ENCODE data around the gene REEP5.
"Not testable (repeated sequence)": the region's sequence is repeated elsewhere in the genome, so short reads cannot be mapped to it uniquely, and the experiment has no call there.

Gene REEP5

GRCh38 chr5:112921833-112922817 is at the start of gene REEP5:
TSS of gene REEP5 (minus strand) at chr5:112922227. CDS start at chr5:112922190, 37 bp downstream.
- DNase-seq (ENCODE audit: low spot score): peak; percentile 93
- in situ Hi-C loops (cut with MboI; ENCODE audit: low sequenced_read_pairs, unreplicated experiment): no loop called here
- peak; percentile 90 for TF ChIP-seq CTCF (IDR thresholded peaks at IDR 0.05; ENCODE audit: borderline replicate concordance, control extremely low read depth, extremely low read depth, insufficient read depth, missing control alignments)

- in situ Hi-C loops (cut with MboI; ENCODE audit: low sequenced_read_pairs, unreplicated experiment): no loop called here
- no peak for DNase-seq (ENCODE audit: low spot score)
- no peak for TF ChIP-seq CTCF (IDR thresholded peaks at IDR 0.05; ENCODE audit: borderline replicate concordance, control extremely low read depth, extremely low read depth, insufficient read depth, missing control alignments)
These were observed 49.2 kb upstream of the REEP5 start for GRCh38 chr5:112971276-112971675.

- DNase-seq (ENCODE audit: low spot score): no peak
- in situ Hi-C loops (cut with MboI; ENCODE audit: low sequenced_read_pairs, unreplicated experiment): no loop called here
- no peak for TF ChIP-seq CTCF (IDR thresholded peaks at IDR 0.05; ENCODE audit: borderline replicate concordance, control extremely low read depth, extremely low read depth, insufficient read depth, missing control alignments)
These were observed 46.5 kb upstream of the REEP5 start for GRCh38 chr5:112968411-112969106.

- DNase-seq (ENCODE audit: low spot score): no peak
- in situ Hi-C loops (cut with MboI; ENCODE audit: low sequenced_read_pairs, unreplicated experiment): no loop called here
- no peak for TF ChIP-seq CTCF (IDR thresholded peaks at IDR 0.05; ENCODE audit: borderline replicate concordance, control extremely low read depth, extremely low read depth, insufficient read depth, missing control alignments)
These were observed 45.6 kb upstream of the REEP5 start for GRCh38 chr5:112967520-112968083.

- no peak for DNase-seq (ENCODE audit: low spot score)
- TF ChIP-seq CTCF (IDR thresholded peaks at IDR 0.05; ENCODE audit: borderline replicate concordance, control extremely low read depth, extremely low read depth, insufficient read depth, missing control alignments): no peak
- in situ Hi-C loops (cut with MboI; ENCODE audit: low sequenced_read_pairs, unreplicated experiment): no loop called here
These were observed 43.8 kb upstream of the REEP5 start for GRCh38 chr5:112965733-112966306.

GRCh38 chr5:112963374-112963733 is 41.3 kb upstream of the REEP5 start:
- DNase-seq (ENCODE audit: low spot score); in situ Hi-C loops (cut with MboI; ENCODE audit: low sequenced_read_pairs, unreplicated experiment): not testable (repeated sequence)

All from GM13976 (cell line).